Breast epithelium (tissue), 4 donors: ENCODE measurements around the gene KRT2. TPM values are rescaled to one million over a fixed set of nuclear protein-coding genes. Genes with fewer than 3 reads are reported as not detected.

ENCODE experiments used
- DNase-seq, 2 donors: peaks; one replicate each; pipeline ENCODE4 v3.0.0-alpha.2; 2019; ENCODE audit warnings: low spot score in 2 of 2
- H3K27ac ChIP-seq, 2 donors: fragments of 200-600 bp; sonication (generic) in 1 of 2; one replicate each; pipeline ENCODE4 v1.5.1; 2016 to 2019; ENCODE audit warnings: mild to moderate bottlenecking in 1 of 2
- H3K27me3 ChIP-seq, 2 donors: fragments of 200-600 bp; sonication (generic) in 1 of 2; one replicate each; pipeline versions ENCODE4 v1.5.1 to v1.6.0; 2017 to 2019; ENCODE audit warnings: control low read depth in 1 of 2, mild to moderate bottlenecking in 1 of 2
- H3K36me3 ChIP-seq: fragments of 200-600 bp; one replicate; pipeline ENCODE4 v1.5.1; 2019
- H3K4me1 ChIP-seq, 2 donors: fragments of 200-600 bp; sonication (generic); one replicate each; pipeline ENCODE4 v1.5.1; 2016 to 2019; ENCODE audit warnings: control low read depth in 1 of 2
- H3K4me3 ChIP-seq, 3 donors: fragments of 200-600 bp; sonication (generic); 1 replicate in 2 of 3; 2 replicates in 1 of 3; pipeline ENCODE4 v1.5.1; 2016 to 2019; ENCODE audit warnings: mild to moderate bottlenecking in 3 of 3, moderate library complexity in 2 of 3
- H3K9me3 ChIP-seq, 2 donors: fragments of 200-600 bp; sonication (generic) in 1 of 2; one replicate each; pipeline ENCODE4 v1.5.1; 2016 to 2019; ENCODE audit warnings: control low read depth in 1 of 2
- POLR2A ChIP-seq: fragments of 450-650 bp; IDR thresholded peaks from one replicate; pipeline ENCODE4 v1.6.1; 2016; ENCODE audit warnings: antibody characterized with exemption, mild to moderate bottlenecking, moderate library complexity
- POLR2AphosphoS5 ChIP-seq, 3 donors: sonication (generic); formaldehyde crosslinking; IDR thresholded peaks; one replicate each; pipeline ENCODE4 v1.6.1; 2017; ENCODE audit warnings: antibody characterized with exemption in 3 of 3
- intact Hi-C: fragments of 100-400 bp; cut with DNase I; formaldehyde crosslinking; loops from one replicate; pipeline ENCODE4 v1.15.1; 2023; ENCODE audit warnings: low total_unique reads
- total RNA-seq, 3 donors: library from RNA; depleted of rRNA; stranded (reverse); fragments of >200 nt; gene quantifications; one replicate each; pipeline ENCODE4 v1.1.0, GENCODE V29; 2016
- TF ChIP-seq, protein P1 (sequence below), 3 donors: fragments of 450-650 bp; IDR thresholded peaks; one replicate each; pipeline ENCODE4 v1.5.1; 2016 to 2017; ENCODE audit warnings: antibody characterized with exemption in 3 of 3, mild to moderate bottlenecking in 3 of 3, moderate library complexity in 3 of 3

KRT2 gene
- total RNA-seq, 3 donors from 2014 or later: not detected

DNA sequence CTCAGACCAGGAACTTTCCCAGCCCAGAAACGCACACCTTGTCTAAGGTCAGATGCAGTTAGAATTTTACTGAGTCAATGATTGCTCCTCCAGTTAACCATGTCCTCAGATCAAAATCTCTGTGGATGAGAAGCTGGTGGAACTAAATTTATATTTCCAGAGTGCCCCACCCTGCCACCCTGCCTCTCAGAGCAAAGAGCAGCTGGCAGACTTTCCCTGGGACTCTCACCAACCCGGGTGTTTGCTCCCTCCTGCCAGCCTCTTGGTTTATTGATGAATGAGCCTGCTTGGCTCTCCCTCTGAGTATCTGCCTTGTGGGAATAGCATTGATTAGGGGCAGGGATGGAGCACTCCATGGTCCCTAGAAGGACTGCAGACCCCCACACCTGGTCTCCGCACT is 34.1 kb upstream of the KRT2 start:
- Histone ChIP-seq H3K36me3 (no peaks in the 10 kb centered on the region), H3K4me1 (no peaks in the 10 kb centered on the region), H3K4me3 (no peak overlapping the region), H3K27ac (no peak overlapping the region), H3K9me3 (no peaks in the 10 kb centered on the region), H3K27me3 (peaks cover 0 to 9% of the 10 kb centered on the region in 2 donors)
- peak in 1 of 2 donors; percentile 5 for DNase-seq
- no peak for TF ChIP-seq POLR2A
- TF ChIP-seq, protein P1, sequence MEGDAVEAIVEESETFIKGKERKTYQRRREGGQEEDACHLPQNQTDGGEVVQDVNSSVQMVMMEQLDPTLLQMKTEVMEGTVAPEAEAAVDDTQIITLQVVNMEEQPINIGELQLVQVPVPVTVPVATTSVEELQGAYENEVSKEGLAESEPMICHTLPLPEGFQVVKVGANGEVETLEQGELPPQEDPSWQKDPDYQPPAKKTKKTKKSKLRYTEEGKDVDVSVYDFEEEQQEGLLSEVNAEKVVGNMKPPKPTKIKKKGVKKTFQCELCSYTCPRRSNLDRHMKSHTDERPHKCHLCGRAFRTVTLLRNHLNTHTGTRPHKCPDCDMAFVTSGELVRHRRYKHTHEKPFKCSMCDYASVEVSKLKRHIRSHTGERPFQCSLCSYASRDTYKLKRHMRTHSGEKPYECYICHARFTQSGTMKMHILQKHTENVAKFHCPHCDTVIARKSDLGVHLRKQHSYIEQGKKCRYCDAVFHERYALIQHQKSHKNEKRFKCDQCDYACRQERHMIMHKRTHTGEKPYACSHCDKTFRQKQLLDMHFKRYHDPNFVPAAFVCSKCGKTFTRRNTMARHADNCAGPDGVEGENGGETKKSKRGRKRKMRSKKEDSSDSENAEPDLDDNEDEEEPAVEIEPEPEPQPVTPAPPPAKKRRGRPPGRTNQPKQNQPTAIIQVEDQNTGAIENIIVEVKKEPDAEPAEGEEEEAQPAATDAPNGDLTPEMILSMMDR (IDR thresholded peaks at IDR 0.05): no peak
- no peak for TF ChIP-seq POLR2AphosphoS5 (IDR thresholded peaks at IDR 0.05)
- intact Hi-C loops: no loop called here

DNA sequence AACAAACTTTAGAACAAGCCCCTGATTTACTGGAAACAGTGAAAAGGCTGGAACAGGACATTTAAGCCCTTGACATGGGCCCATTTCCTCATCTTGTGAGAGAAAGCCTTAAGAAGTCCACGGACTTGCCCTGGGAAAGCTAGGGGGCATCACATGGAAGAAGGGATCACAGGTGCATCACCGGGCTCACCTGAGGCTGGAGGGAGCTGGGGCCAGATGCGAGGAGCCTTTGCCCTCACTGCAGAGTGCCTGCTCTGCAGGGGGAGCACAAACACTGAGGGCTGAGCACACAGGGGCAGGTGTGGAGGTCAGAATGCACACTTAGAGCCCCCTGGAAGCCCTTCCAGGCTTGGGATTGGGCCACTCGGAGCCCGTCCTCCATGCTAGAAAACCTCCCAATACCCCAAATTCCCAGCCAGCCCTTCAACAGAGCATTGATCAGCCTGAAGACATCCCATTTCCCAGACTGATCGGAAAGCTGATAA is 33.4 kb upstream of the KRT2 start:
- Histone ChIP-seq H3K27ac (no peak overlapping the region), H3K27me3 (peaks cover 0 to 7% of the 10 kb centered on the region in 2 donors), H3K4me1 (no peaks in the 10 kb centered on the region), H3K9me3 (no peaks in the 10 kb centered on the region), H3K4me3 (no peak overlapping the region), H3K36me3 (no peaks in the 10 kb centered on the region)
- DNase-seq: peak in 1 of 2 donors; percentile 3
- no peak for TF ChIP-seq POLR2A
- TF ChIP-seq, protein P1 (IDR thresholded peaks at IDR 0.05): no peak
- TF ChIP-seq POLR2AphosphoS5 (IDR thresholded peaks at IDR 0.05): no peak
- intact Hi-C loops: no loop called here

DNA sequence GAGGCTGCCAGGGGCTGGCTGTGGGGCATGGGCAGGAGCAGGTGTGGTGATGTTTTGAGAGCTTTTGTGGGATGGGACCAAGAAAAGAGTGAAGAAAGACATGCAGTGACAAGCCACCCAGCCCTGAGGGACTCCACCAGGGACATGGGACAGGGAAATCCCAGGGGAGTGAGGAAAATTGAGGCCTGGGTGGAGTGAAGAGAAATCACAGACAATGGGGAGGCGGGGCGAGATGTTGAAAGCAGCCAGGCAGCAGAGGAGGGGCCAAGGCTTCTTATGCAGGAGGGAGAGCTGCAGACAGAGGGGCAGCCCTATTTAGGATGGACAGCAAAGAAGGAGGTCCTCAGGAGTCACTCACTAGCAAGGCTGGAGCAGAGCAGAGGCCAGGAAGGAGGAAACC is 32.4 kb upstream of the KRT2 start:
- intact Hi-C loops: no loop called here
- no peak for DNase-seq
- Histone ChIP-seq H3K27ac (peak overlapping the region in 1 of 2 donors; percentile 12), H3K9me3 (no peaks in the 10 kb centered on the region), H3K4me1 (no peaks in the 10 kb centered on the region), H3K36me3 (no peaks in the 10 kb centered on the region), H3K27me3 (peaks cover 0 to 5% of the 10 kb centered on the region in 2 donors), H3K4me3 (no peak overlapping the region)
- TF ChIP-seq POLR2A (no peak), POLR2AphosphoS5 (IDR thresholded peaks at IDR 0.05) (no peak)
- TF ChIP-seq, protein P1 (IDR thresholded peaks at IDR 0.05): no peak

DNA sequence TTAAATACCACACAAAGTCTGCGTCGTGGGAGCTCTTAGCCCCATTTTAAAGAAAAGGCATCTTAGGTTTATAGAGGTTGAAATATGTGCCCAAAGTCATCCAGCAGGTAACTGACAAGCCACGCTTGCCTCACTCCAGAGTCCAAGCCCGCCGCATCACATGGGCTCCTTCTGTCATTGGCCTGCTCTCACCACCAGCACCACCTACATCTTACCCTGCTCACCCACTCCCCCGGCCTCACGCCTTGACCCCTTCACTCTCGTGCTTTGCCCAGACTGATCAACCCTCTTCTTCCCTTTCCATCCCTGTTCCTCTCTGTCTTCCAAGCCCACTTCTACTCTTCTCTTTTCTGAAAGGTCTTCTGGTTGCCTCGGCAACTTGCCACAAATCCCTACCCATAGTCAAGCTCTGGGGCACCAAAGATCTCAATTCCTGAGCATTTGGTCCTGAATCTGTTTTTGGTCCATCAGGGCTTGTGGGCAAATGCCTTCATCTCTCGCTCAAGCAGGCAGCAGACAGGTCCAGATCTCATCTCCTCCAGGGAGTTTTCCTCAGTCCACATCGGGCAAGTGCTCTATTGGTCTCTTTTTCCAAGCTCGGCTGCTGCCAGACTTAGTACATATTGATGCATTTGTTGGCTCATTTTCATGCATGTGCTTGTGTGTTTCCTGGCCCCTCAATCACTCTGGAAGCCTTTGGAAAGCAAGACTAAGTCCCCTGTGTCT is 31.7 kb upstream of the KRT2 start:
- intact Hi-C loops: no loop called here
- TF ChIP-seq, protein P1 (IDR thresholded peaks at IDR 0.05): no peak
- peaks cover 0 to 5% of the 10 kb centered on the region in 2 donors for H3K27me3 ChIP-seq

DNA sequence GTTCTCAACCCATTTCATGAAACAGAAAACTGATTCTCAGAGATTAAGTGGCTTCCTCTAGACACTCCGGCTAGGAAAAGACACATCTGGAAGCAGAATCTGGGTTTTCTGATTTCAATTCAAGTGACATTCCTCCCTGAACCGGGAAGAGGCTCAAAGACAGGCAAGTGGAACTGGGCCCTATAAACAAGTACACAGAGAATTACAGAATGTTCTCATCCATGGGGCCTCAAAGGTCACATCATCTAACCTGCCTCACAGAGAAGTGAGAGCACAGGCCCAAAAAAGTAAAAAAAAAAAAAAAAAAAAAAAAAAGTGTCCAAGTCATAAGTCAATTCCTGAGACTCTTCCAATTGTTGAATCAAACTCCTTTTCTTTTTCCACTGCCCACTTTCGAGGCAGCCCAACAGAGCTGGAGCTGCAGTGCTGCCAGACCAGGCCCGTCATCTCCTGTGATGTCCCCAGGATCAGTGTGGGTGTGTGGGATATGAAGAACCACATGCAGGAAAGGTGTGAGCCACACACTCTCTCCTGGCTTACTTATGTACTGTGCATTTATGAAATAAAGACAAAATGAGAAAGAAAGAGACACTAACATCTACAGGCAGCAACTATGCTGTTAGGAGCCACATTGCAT is 31.0 kb upstream of the KRT2 start:
- peaks cover 0 to 5% of the 10 kb centered on the region in 2 donors for H3K27me3 ChIP-seq
- H3K4me3 ChIP-seq: no peak overlapping the region
- DNase-seq: no peak
- no peaks in the 10 kb centered on the region for H3K9me3 ChIP-seq
- no peaks in the 10 kb centered on the region for H3K36me3 ChIP-seq
- TF ChIP-seq, protein P1 (IDR thresholded peaks at IDR 0.05): no peak
- TF ChIP-seq POLR2AphosphoS5 (IDR thresholded peaks at IDR 0.05) (no peak), POLR2A (no peak)
- intact Hi-C loops: no loop called here
- no peaks in the 10 kb centered on the region for H3K4me1 ChIP-seq
- peak overlapping the region in 1 of 2 donors; percentile 12 for H3K27ac ChIP-seq

More for the DNA sequence above, 31.7 kb upstream of the KRT2 start:
- Histone ChIP-seq H3K4me1 (no peaks in the 10 kb centered on the region), H3K27ac (peak overlapping the region in 1 of 2 donors; percentile 12), H3K4me3 (no peak overlapping the region), H3K9me3 (no peaks in the 10 kb centered on the region), H3K36me3 (no peaks in the 10 kb centered on the region)
- DNase-seq: no peak
